Keratinocyte (primary cell): ENCODE measurements around the gene MYEF2. TPM values are rescaled to one million over a fixed set of nuclear protein-coding genes. Genes with fewer than 3 reads are reported as not detected.

Experiments used
- DNase-seq: peaks from one replicate; pipeline ENCODE4 v3.0.0-alpha.2; 2011; ENCODE audit warnings: low read depth, missing footprints, low spot score
- FAIRE-seq: peaks from 2 replicates; lab custom pipeline; 2011; peaks lifted over from hg19 to GRCh38; lab: Jason Lieb, UNC
- H2AFZ ChIP-seq: 2 replicates; pipeline ENCODE4 v1.6.0; 2012; ENCODE audit warnings: low read length, control low read depth, inconsistent platforms; ENCODE audit not compliant: control insufficient read depth
- H3K27ac ChIP-seq: 2 replicates; pipeline ENCODE4 v1.5.1; 2011; ENCODE audit warnings: low read length; ENCODE audit not compliant: control insufficient read depth, insufficient read depth
- H3K27me3 ChIP-seq: 3 replicates; pipeline ENCODE4 v1.6.0; 2011; ENCODE audit warnings: low read length; ENCODE audit not compliant: control insufficient read depth, insufficient read depth; ENCODE audit errors: extremely low read depth
- H3K36me3 ChIP-seq, 2 experiments: 2 replicates in 1 of 2; 3 replicates in 1 of 2; pipeline ENCODE4 v1.5.1; 2011; ENCODE audit warnings: low read length in 2 of 2, mild to moderate bottlenecking in 1 of 2; ENCODE audit not compliant: control insufficient read depth in 2 of 2, insufficient read depth in 2 of 2; ENCODE audit errors: extremely low read depth in 1 of 2
- H3K4me1 ChIP-seq: 3 replicates; pipeline ENCODE4 v1.5.1; 2011; ENCODE audit warnings: low read length; ENCODE audit not compliant: control insufficient read depth, insufficient read depth; ENCODE audit errors: extremely low read depth
- H3K4me2 ChIP-seq: 3 replicates; pipeline ENCODE4 v1.6.0; 2011; ENCODE audit warnings: low read depth, low read length; ENCODE audit not compliant: control insufficient read depth, insufficient read depth; ENCODE audit errors: extremely low read depth
- H3K4me3 ChIP-seq, 3 experiments: fragments of 200-600 bp in 1 of 3; sonication (generic) in 1 of 3; 2 replicates in 2 of 3; 3 replicates in 1 of 3; pipeline ENCODE4 v1.5.1; 2011 to 2016; ENCODE audit warnings: low read length in 3 of 3, mild to moderate bottlenecking in 3 of 3, control low read depth in 2 of 3, inconsistent platforms in 1 of 3, low read depth in 1 of 3, mixed read lengths in 1 of 3, mixed run types in 1 of 3, moderate library complexity in 1 of 3; ENCODE audit not compliant: control insufficient read depth in 2 of 3, insufficient read depth in 2 of 3; ENCODE audit errors: extremely low read depth in 1 of 3
- H3K79me2 ChIP-seq: 2 replicates; pipeline ENCODE4 v1.6.0; 2012; ENCODE audit warnings: low read length; ENCODE audit not compliant: control insufficient read depth, insufficient read depth
- H3K9ac ChIP-seq: 3 replicates; pipeline ENCODE4 v1.6.0; 2011; ENCODE audit warnings: low read length; ENCODE audit not compliant: control insufficient read depth, insufficient read depth; ENCODE audit errors: extremely low read depth
- H3K9me1 ChIP-seq: 3 replicates; pipeline ENCODE4 v1.6.0; 2011; ENCODE audit warnings: low read length; ENCODE audit not compliant: control insufficient read depth, insufficient read depth; ENCODE audit errors: extremely low read depth
- H3K9me3 ChIP-seq: 2 replicates; pipeline ENCODE4 v1.5.1; 2012; ENCODE audit warnings: low read depth, low read length; ENCODE audit not compliant: control insufficient read depth
- H4K20me1 ChIP-seq: 3 replicates; pipeline ENCODE4 v1.6.0; 2011; ENCODE audit warnings: low read length; ENCODE audit not compliant: control insufficient read depth, insufficient read depth; ENCODE audit errors: extremely low read depth
- CTCF ChIP-seq, 3 experiments: IDR thresholded peaks in 1 of 3; conservative IDR thresholded peaks in 1 of 3; optimal IDR thresholded peaks in 1 of 3; 2 replicates in 2 of 3; 3 replicates in 1 of 3; pipeline versions ENCODE3 to v1.5.1; 2011; ENCODE audit warnings: low read length in 3 of 3, mild to moderate bottlenecking in 3 of 3, moderate library complexity in 2 of 3, control low read depth in 1 of 3, inconsistent platforms in 1 of 3; ENCODE audit not compliant: insufficient read depth in 2 of 3; ENCODE audit errors: extremely low read depth in 1 of 3
- EZH2 ChIP-seq: IDR thresholded peaks from one replicate; pipeline ENCODE4 v1.6.1; 2012; ENCODE audit warnings: inconsistent platforms, mild to moderate bottlenecking, low read length, moderate library complexity
- dilution Hi-C: fragments of 300-500 bp; cut with MboI; formaldehyde crosslinking; loops from one replicate; pipeline ENCODE4 v1.7.0; 2020; ENCODE audit warnings: low sequenced_read_pairs; ENCODE audit not compliant: extremely low pct_ligation_motif_present
- polyA plus RNA-seq, 5 experiments: library from polyadenylated mRNA; depleted of rRNA in 3 of 5; stranded (reverse) in 3 of 5; stranded (forward) in 1 of 5; unstranded in 1 of 5; fragments of >200 nt; gene quantifications; 1 replicate in 1 of 5; 2 replicates in 3 of 5; 3 replicates in 1 of 5; pipeline versions ENCODE4 v1.2.1 to v1.2.3, GENCODE V29; 2011 to 2012; ENCODE audit warnings: missing spikeins in 2 of 5, low read depth in 1 of 5, low replicate concordance in 1 of 5

MYEF2 gene
- polyA plus RNA-seq, 1 donor (not counting 4 experiments of a cell fraction or from before 2014, with no cell fraction given) = 2.8 TPM

- Histone ChIP-seq H3K79me2 (no peaks in the 10 kb centered on the region), H3K36me3 (no peaks in the 10 kb centered on the region), H3K4me2 (no peak overlapping the region), H3K4me1 (no peaks in the 10 kb centered on the region), H3K4me3 (no peak overlapping the region), H3K9ac (no peak overlapping the region), H2AFZ (no peak overlapping the region), H3K9me3 (no peaks in the 10 kb centered on the region), H4K20me1 (no peaks in the 10 kb centered on the region), H3K27me3 (no peaks in the 10 kb centered on the region), H3K9me1 (no peaks in the 10 kb centered on the region), H3K27ac (no peak overlapping the region)
- dilution Hi-C loops = no loop called here
- DNase-seq = no peak
- no peak for FAIRE-seq
- TF ChIP-seq EZH2 = no peak
- TF ChIP-seq CTCF (optimal IDR thresholded peaks at IDR 0.05 in 1 of 3, IDR thresholded peaks at IDR 0.05 in 1 of 3, conservative IDR thresholded peaks at IDR 0.05 in 1 of 3; ENCODE audit: extremely low read depth in 1 of 3, insufficient read depth in 2 of 3, low read length in 3 of 3) = no peak
These were observed 92.0 kb downstream of the MYEF2 start for GRCh38 chr15:48086133-48086532.

- H3K36me3 ChIP-seq = no peaks in the 10 kb centered on the region
- dilution Hi-C loops = no loop called here
These were observed 92.5 kb downstream of the MYEF2 start for GRCh38 chr15:48085591-48085930.

More at GRCh38 chr15:48085591-48085930, 92.5 kb downstream of the MYEF2 start:
- Histone ChIP-seq H3K9ac (no peak overlapping the region), H3K9me1 (no peaks in the 10 kb centered on the region), H3K79me2 (no peaks in the 10 kb centered on the region), H2AFZ (no peak overlapping the region), H3K4me1 (no peaks in the 10 kb centered on the region), H4K20me1 (no peaks in the 10 kb centered on the region), H3K27ac (no peak overlapping the region), H3K4me3 (no peak overlapping the region), H3K9me3 (no peaks in the 10 kb centered on the region), H3K4me2 (no peak overlapping the region), H3K27me3 (no peaks in the 10 kb centered on the region)
- no peak for FAIRE-seq
- DNase-seq = no peak
- no peak for TF ChIP-seq CTCF (optimal IDR thresholded peaks at IDR 0.05 in 1 of 3, IDR thresholded peaks at IDR 0.05 in 1 of 3, conservative IDR thresholded peaks at IDR 0.05 in 1 of 3; ENCODE audit: extremely low read depth in 1 of 3, insufficient read depth in 2 of 3, low read length in 3 of 3)
- no peak for TF ChIP-seq EZH2
